Endodermal cell (in vitro differentiated cells): ENCODE measurements around the gene SOCS7. TPM values are rescaled to one million over a fixed set of nuclear protein-coding genes. Genes with fewer than 3 reads are reported as not detected.

Experiments used
- DNase-seq: peaks from one replicate; pipeline ENCODE4 v3.0.0-alpha.2; 2017
- H3K27ac ChIP-seq: 2 replicates; pipeline ENCODE4 v1.5.1; 2013; ENCODE audit warnings: mild to moderate bottlenecking, low read depth, low read length, moderate library complexity
- H3K27me3 ChIP-seq: 2 replicates; pipeline ENCODE4 v1.6.1; 2013; ENCODE audit warnings: mild to moderate bottlenecking, low read length, moderate library complexity; ENCODE audit not compliant: insufficient read depth, control insufficient read depth, poor library complexity, severe bottlenecking
- H3K36me3 ChIP-seq: 2 replicates; pipeline ENCODE4 v1.7.0; 2013; ENCODE audit warnings: mild to moderate bottlenecking, low read length, moderate library complexity; ENCODE audit not compliant: control insufficient read depth, insufficient read depth
- H3K4me1 ChIP-seq: one replicate; pipeline ENCODE4 v1.7.0; 2013; ENCODE audit warnings: low read length; ENCODE audit not compliant: control insufficient read depth, insufficient read depth
- H3K4me3 ChIP-seq: 2 replicates; pipeline ENCODE4 v1.5.1; 2013; ENCODE audit warnings: mild to moderate bottlenecking, low read length, moderate library complexity
- H3K9ac ChIP-seq: 2 replicates; pipeline ENCODE4 v1.6.1; 2013; ENCODE audit warnings: mild to moderate bottlenecking, low read length, moderate library complexity; ENCODE audit not compliant: poor library complexity, severe bottlenecking; ENCODE audit errors: extremely low read depth
- H3K9me3 ChIP-seq: 2 replicates; pipeline ENCODE4 v1.6.1; 2013; ENCODE audit warnings: mild to moderate bottlenecking, low read length, moderate library complexity; ENCODE audit not compliant: control insufficient read depth
- H3K27ac Mint-ChIP-seq: 2 replicates; pipeline ENCODE4 v1.8.0; 2020; ENCODE audit warnings: mixed read lengths
- H3K27me3 Mint-ChIP-seq: 2 replicates; pipeline ENCODE4 v1.8.0; 2021; ENCODE audit warnings: mild to moderate bottlenecking, mixed read lengths; ENCODE audit not compliant: insufficient read depth
- H3K36me3 Mint-ChIP-seq: 2 replicates; pipeline ENCODE4 v1.8.0; 2020; ENCODE audit warnings: low read depth, mixed read lengths
- H3K4me1 Mint-ChIP-seq: 2 replicates; pipeline ENCODE4 v1.8.0; 2020; ENCODE audit warnings: mixed read lengths
- H3K4me3 Mint-ChIP-seq: 2 replicates; pipeline ENCODE4 v1.8.0; 2020; ENCODE audit warnings: mild to moderate bottlenecking, moderate library complexity, mixed read lengths
- H3K9me3 Mint-ChIP-seq: 2 replicates; pipeline ENCODE4 v1.8.0; 2020; ENCODE audit warnings: mild to moderate bottlenecking, mixed read lengths
- WGBS, 2 experiments: methylation state at CpG; one replicate each; pipeline versions ENCODE4 v1.1.5 to v1.1.7; 2013; ENCODE audit warnings: missing lambda C conversion rate in 2 of 2, mixed read lengths in 1 of 2; ENCODE audit not compliant: insufficient coverage in 1 of 2, insufficient read length in 1 of 2; 5-methylcytosine and 5-hydroxymethylcytosine counted together
- long read RNA-seq, 4 experiments: library from polyadenylated mRNA in 2 of 4; library from RNA in 1 of 4; library from capped mRNA in 1 of 4; stranded (forward) in 3 of 4; unstranded in 1 of 4; transcript quantifications; one replicate each; pipeline ENCODE4 v2.0.0, GENCODE V29; 2020 to 2021; ENCODE audit warnings: inconsistent platforms in 1 of 4
- polyA plus RNA-seq, 2 experiments: library from polyadenylated mRNA; stranded (reverse); fragments of 50-300 nt; gene quantifications; one replicate each; pipeline ENCODE4 v1.2.3, GENCODE V29; 2013
- total RNA-seq, 2 donors: library from RNA; stranded (reverse); fragmentation: NEBNext Ultra II Directional in 1 of 2; extraction: Animal tissue kit (Norgen Biotek cat#: 25700) in 1 of 2; gene quantifications; 2 replicates in 1 of 2; 3 replicates in 1 of 2; pipeline ENCODE4 v1.2.1, GENCODE V29; 2021
- TF ChIP-seq, protein P1 (sequence below): fragments of 200-600 bp; sonication (generic); conservative IDR thresholded peaks from 2 replicates; pipeline ENCODE4 v1.5.0; 2021; ENCODE audit warnings: antibody characterized with exemption, mild to moderate bottlenecking

Gene SOCS7
- total RNA-seq, result 10 to 100 TPM; 24.4 to 28.1 TPM
- 18.4 TPM for polyA plus RNA-seq (2013, experiment 1 of 2)
- polyA plus RNA-seq (2013, experiment 2 of 2), result 16.2 TPM
- long read RNA-seq, experiment 1, partial matches to known transcripts, result 0 of 4 reads
- long read RNA-seq, experiment 1, other reads (novel, unspliced or antisense), result 4 of 4 reads
- long read RNA-seq, experiment 2, partial matches to known transcripts, result 0 of 7 reads
- long read RNA-seq, experiment 2, other reads (novel, unspliced or antisense), result 7 of 7 reads
- long read RNA-seq, experiment 3, partial matches to known transcripts, result 0 of 8 reads
- long read RNA-seq, experiment 3, other reads (novel, unspliced or antisense), result 8 of 8 reads
- long read RNA-seq, experiment 4, partial matches to known transcripts, result 0 of 4 reads
- long read RNA-seq, experiment 4, other reads (novel, unspliced or antisense), result 4 of 4 reads

DNA sequence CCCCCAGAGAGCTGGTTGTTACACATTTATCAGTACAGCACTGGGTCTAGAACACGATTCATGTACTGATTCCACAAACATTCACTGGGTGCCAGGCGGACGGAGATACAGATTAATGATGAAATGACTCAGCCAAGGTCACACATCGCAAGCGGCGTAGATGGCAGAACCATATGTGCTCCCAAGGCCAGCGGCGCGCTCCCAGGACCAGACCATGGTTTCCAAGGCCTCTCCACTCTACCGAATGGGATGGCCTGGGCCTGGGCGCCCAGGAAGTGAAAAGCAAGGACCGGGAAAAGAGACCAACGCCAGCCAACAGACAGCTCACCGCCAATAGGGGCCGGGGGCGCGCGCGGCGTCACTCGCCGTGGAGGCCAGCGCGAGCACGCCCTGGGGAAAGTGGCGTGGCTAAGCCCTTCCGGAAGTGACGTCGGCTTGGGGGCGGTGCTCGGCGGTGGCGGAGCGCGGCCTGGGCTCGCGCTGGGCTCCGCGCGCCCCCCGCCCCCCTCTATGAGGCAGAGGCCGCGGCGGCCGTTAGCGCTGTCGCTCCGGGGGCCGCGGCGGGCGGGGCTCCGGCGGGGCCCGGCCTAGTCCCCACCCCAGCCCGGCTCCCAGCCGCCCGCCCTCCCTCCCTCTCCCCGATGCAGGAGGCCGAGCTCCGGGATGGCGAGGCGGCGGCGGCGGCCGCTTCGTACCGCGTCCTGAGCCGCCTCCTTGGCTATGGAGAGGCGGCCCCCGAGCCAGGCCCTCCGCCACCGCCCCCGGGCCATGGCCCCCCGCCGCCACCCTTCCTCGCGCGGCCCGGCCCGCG is at the start of gene SOCS7:
TSS of gene SOCS7 (plus strand) at position 433 of the 811 bp plus-strand sequence. CDS start at position 642, 209 bp downstream.
- WGBS, 2 experiments, result 9 to 56% methylated on average over 14 to 84 of the region's 84 CpGs

GRCh38 chr17:38315497-38315896 is 36.1 kb upstream of the SOCS7 start:
- H3K9ac ChIP-seq, result no peak overlapping the region
- H3K4me3 Mint-ChIP-seq, result no peak overlapping the region
- H3K27ac ChIP-seq, result no peak overlapping the region
- no peak overlapping the region for H3K27ac Mint-ChIP-seq
- H3K36me3 Mint-ChIP-seq, result peaks cover 45% of the 10 kb centered on the region
- no peaks in the 10 kb centered on the region for H3K9me3 Mint-ChIP-seq
- H3K4me3 ChIP-seq, result no peak overlapping the region
- no peaks in the 10 kb centered on the region for H3K27me3 ChIP-seq
- WGBS, 2 experiments, result 63 to 67% methylated on average over 3 of the region's 3 CpGs
- peaks cover 33% of the 10 kb centered on the region for H3K36me3 ChIP-seq
- no peaks in the 10 kb centered on the region for H3K4me1 ChIP-seq
- no peaks in the 10 kb centered on the region for H3K4me1 Mint-ChIP-seq
- no peaks in the 10 kb centered on the region for H3K27me3 Mint-ChIP-seq
- TF ChIP-seq, protein P1, sequence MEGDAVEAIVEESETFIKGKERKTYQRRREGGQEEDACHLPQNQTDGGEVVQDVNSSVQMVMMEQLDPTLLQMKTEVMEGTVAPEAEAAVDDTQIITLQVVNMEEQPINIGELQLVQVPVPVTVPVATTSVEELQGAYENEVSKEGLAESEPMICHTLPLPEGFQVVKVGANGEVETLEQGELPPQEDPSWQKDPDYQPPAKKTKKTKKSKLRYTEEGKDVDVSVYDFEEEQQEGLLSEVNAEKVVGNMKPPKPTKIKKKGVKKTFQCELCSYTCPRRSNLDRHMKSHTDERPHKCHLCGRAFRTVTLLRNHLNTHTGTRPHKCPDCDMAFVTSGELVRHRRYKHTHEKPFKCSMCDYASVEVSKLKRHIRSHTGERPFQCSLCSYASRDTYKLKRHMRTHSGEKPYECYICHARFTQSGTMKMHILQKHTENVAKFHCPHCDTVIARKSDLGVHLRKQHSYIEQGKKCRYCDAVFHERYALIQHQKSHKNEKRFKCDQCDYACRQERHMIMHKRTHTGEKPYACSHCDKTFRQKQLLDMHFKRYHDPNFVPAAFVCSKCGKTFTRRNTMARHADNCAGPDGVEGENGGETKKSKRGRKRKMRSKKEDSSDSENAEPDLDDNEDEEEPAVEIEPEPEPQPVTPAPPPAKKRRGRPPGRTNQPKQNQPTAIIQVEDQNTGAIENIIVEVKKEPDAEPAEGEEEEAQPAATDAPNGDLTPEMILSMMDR, result no peak
- H3K9me3 ChIP-seq, result no peaks in the 10 kb centered on the region
- DNase-seq, result no peak

More for the DNA sequence above, at the start of gene SOCS7:
- H3K9ac ChIP-seq, result peak within 1 kb of the TSS; percentile 34
- H3K27me3 Mint-ChIP-seq, result no peaks in the 10 kb centered on the region
- TF ChIP-seq, protein P1, result no peak
- H3K9me3 ChIP-seq, result no peaks in the 10 kb centered on the region
- H3K4me1 ChIP-seq, result peaks cover 6% of the 10 kb centered on the region
- no peaks in the 10 kb centered on the region for H3K36me3 ChIP-seq
- peaks cover 21% of the 10 kb centered on the region for H3K27me3 ChIP-seq
- no peaks in the 10 kb centered on the region for H3K36me3 Mint-ChIP-seq
- H3K27ac ChIP-seq, result no peak within 1 kb of the TSS
- H3K9me3 Mint-ChIP-seq, result no peaks in the 10 kb centered on the region
- H3K4me3 Mint-ChIP-seq, result peak within 1 kb of the TSS; percentile 70
- H3K27ac Mint-ChIP-seq, result peak within 1 kb of the TSS; percentile 95
- peak; percentile 98 for DNase-seq
- peaks cover 45% of the 10 kb centered on the region for H3K4me1 Mint-ChIP-seq
- peak within 1 kb of the TSS; percentile 83 for H3K4me3 ChIP-seq

GRCh38 chr17:38317081-38317480 is 34.6 kb upstream of the SOCS7 start:
- Histone ChIP-seq H3K9me3 (no peaks in the 10 kb centered on the region), H3K36me3 (peaks cover 31% of the 10 kb centered on the region), H3K9ac (no peak overlapping the region), H3K27ac (no peak overlapping the region), H3K4me1 (no peaks in the 10 kb centered on the region), H3K4me3 (no peak overlapping the region), H3K27me3 (no peaks in the 10 kb centered on the region)
- Mint-ChIP-seq H3K27me3 (no peaks in the 10 kb centered on the region), H3K9me3 (no peaks in the 10 kb centered on the region), H3K36me3 (peaks cover 47% of the 10 kb centered on the region), H3K4me1 (no peaks in the 10 kb centered on the region), H3K27ac (peak overlapping the region; percentile 10), H3K4me3 (no peak overlapping the region)
- 92 to 100% methylated on average over 1 of the region's 3 CpGs for WGBS, 2 experiments
- no peak for DNase-seq
- TF ChIP-seq, protein P1, result no peak
